Muscle layer of colon (tissue), 2 donors: Measurements from ENCODE around the gene CDK14.
"Not testable (repeated sequence)": the region's sequence is repeated elsewhere in the genome, so short reads cannot be mapped to it uniquely, and the experiment has no call there.

Source experiments
- H3K27ac ChIP-seq: one replicate; pipeline ENCODE4 v1.7.0; 2013; ENCODE audit warnings: low read depth, mild to moderate bottlenecking, low read length, moderate library complexity
- H3K27me3 ChIP-seq, 2 donors: one replicate each; pipeline ENCODE4 v1.7.0; 2013; ENCODE audit warnings: low read length in 2 of 2, mild to moderate bottlenecking in 2 of 2; ENCODE audit not compliant: insufficient read depth in 2 of 2, control insufficient read depth in 1 of 2
- H3K36me3 ChIP-seq: one replicate; pipeline ENCODE4 v1.7.0; 2013; ENCODE audit warnings: mild to moderate bottlenecking, low read length; ENCODE audit not compliant: insufficient read depth
- H3K4me1 ChIP-seq: one replicate; pipeline ENCODE4 v1.7.0; 2013; ENCODE audit warnings: mild to moderate bottlenecking, low read length; ENCODE audit not compliant: insufficient read depth
- H3K4me3 ChIP-seq, 2 donors: one replicate each; pipeline ENCODE4 v1.7.0; 2013; ENCODE audit warnings: low read length in 2 of 2, low read depth in 1 of 2, mild to moderate bottlenecking in 1 of 2, moderate library complexity in 1 of 2
- H3K9ac ChIP-seq: one replicate; pipeline ENCODE4 v1.7.0; 2013; ENCODE audit warnings: low read length
- H3K9me3 ChIP-seq: one replicate; pipeline ENCODE4 v1.7.0; 2013; ENCODE audit warnings: mild to moderate bottlenecking, low read length
- donor health status: abdominal sarcoma.
- donor health status: Adenocarcinoma of cecum.

CDK14 gene

GRCh38 chr7:90775383-90775965 is 179.4 kb downstream of the CDK14 start:
- H3K27me3 ChIP-seq = no peaks in the 10 kb centered on the region
- H3K4me1 ChIP-seq = peaks cover 22% of the 10 kb centered on the region
- no peak overlapping the region for H3K9ac ChIP-seq
- no peak overlapping the region for H3K27ac ChIP-seq
- H3K4me3 ChIP-seq = no peak overlapping the region
- H3K36me3 ChIP-seq = no peaks in the 10 kb centered on the region
- no peaks in the 10 kb centered on the region for H3K9me3 ChIP-seq

- H3K27ac ChIP-seq = no peak overlapping the region
- H3K4me1 ChIP-seq = peaks cover 22% of the 10 kb centered on the region
- no peak overlapping the region for H3K9ac ChIP-seq
- H3K36me3 ChIP-seq = no peaks in the 10 kb centered on the region
- no peaks in the 10 kb centered on the region for H3K27me3 ChIP-seq
- H3K9me3 ChIP-seq = no peaks in the 10 kb centered on the region
- no peak overlapping the region for H3K4me3 ChIP-seq
These were observed 180.9 kb downstream of the CDK14 start for GRCh38 chr7:90777041-90777440.

GRCh38 chr7:90777465-90777864 is 181.3 kb downstream of the CDK14 start:
- Histone ChIP-seq H3K27me3 (no peaks in the 10 kb centered on the region), H3K4me3 (no peak overlapping the region), H3K9ac (no peak overlapping the region), H3K36me3 (no peaks in the 10 kb centered on the region), H3K9me3 (no peaks in the 10 kb centered on the region), H3K4me1 (peaks cover 22% of the 10 kb centered on the region), H3K27ac (no peak overlapping the region)

- Histone ChIP-seq H3K9me3 (no peaks in the 10 kb centered on the region), H3K36me3 (no peaks in the 10 kb centered on the region), H3K4me3 (no peak overlapping the region), H3K9ac (no peak overlapping the region), H3K27ac (no peak overlapping the region), H3K4me1 (peaks cover 22% of the 10 kb centered on the region), H3K27me3 (no peaks in the 10 kb centered on the region)
These were observed 181.8 kb downstream of the CDK14 start for GRCh38 chr7:90777886-90778285.

- no peak overlapping the region for H3K27ac ChIP-seq
- no peaks in the 10 kb centered on the region for H3K4me1 ChIP-seq
- no peak overlapping the region for H3K4me3 ChIP-seq
- H3K9ac ChIP-seq = no peak overlapping the region
- no peaks in the 10 kb centered on the region for H3K9me3 ChIP-seq
- H3K27me3 ChIP-seq = no peaks in the 10 kb centered on the region
- H3K36me3 ChIP-seq = no peaks in the 10 kb centered on the region
These were observed 191.9 kb downstream of the CDK14 start for GRCh38 chr7:90788052-90788451.

GRCh38 chr7:90789736-90790306 is 193.7 kb downstream of the CDK14 start:
- H3K4me3 ChIP-seq = no peak overlapping the region
- H3K36me3 ChIP-seq = no peaks in the 10 kb centered on the region
- H3K27ac ChIP-seq = no peak overlapping the region
- H3K9me3 ChIP-seq = no peaks in the 10 kb centered on the region
- no peaks in the 10 kb centered on the region for H3K4me1 ChIP-seq
- no peaks in the 10 kb centered on the region for H3K27me3 ChIP-seq
- no peak overlapping the region for H3K9ac ChIP-seq

- H3K9ac ChIP-seq = no peak overlapping the region
- H3K4me3 ChIP-seq = no peak overlapping the region
- no peaks in the 10 kb centered on the region for H3K4me1 ChIP-seq
- H3K27ac ChIP-seq = no peak overlapping the region
- no peaks in the 10 kb centered on the region for H3K9me3 ChIP-seq
- H3K27me3 ChIP-seq = no peaks in the 10 kb centered on the region
- H3K36me3 ChIP-seq = no peaks in the 10 kb centered on the region
These were observed 195.5 kb downstream of the CDK14 start for GRCh38 chr7:90791596-90791995.

- Histone ChIP-seq H3K4me3 (no peak overlapping the region), H3K9me3 (no peaks in the 10 kb centered on the region), H3K4me1 (no peaks in the 10 kb centered on the region), H3K27ac (no peak overlapping the region), H3K36me3 (no peaks in the 10 kb centered on the region), H3K27me3 (no peaks in the 10 kb centered on the region), H3K9ac (no peak overlapping the region)
These were observed 196.2 kb downstream of the CDK14 start for GRCh38 chr7:90792301-90792700.

- H3K36me3 ChIP-seq, H3K9me3 ChIP-seq, H3K4me3 ChIP-seq, H3K27ac ChIP-seq, H3K9ac ChIP-seq, H3K27me3 ChIP-seq, H3K4me1 ChIP-seq: not testable (repeated sequence)
These were observed 198.1 kb downstream of the CDK14 start for GRCh38 chr7:90794234-90794633.

GRCh38 chr7:90797596-90797995 is 201.5 kb downstream of the CDK14 start:
- Histone ChIP-seq H3K9me3 (no peaks in the 10 kb centered on the region), H3K27me3 (no peaks in the 10 kb centered on the region), H3K4me1 (no peaks in the 10 kb centered on the region), H3K9ac (no peak overlapping the region), H3K36me3 (no peaks in the 10 kb centered on the region), H3K27ac (no peak overlapping the region), H3K4me3 (no peak overlapping the region)

- Histone ChIP-seq H3K27ac (no peak overlapping the region), H3K9me3 (no peaks in the 10 kb centered on the region), H3K9ac (no peak overlapping the region), H3K27me3 (no peaks in the 10 kb centered on the region), H3K36me3 (no peaks in the 10 kb centered on the region), H3K4me3 (no peak overlapping the region), H3K4me1 (no peaks in the 10 kb centered on the region)
These were observed 208.2 kb downstream of the CDK14 start for GRCh38 chr7:90804370-90804769.

GRCh38 chr7:90815552-90815951 is 219.4 kb downstream of the CDK14 start:
- H3K27ac ChIP-seq, H3K9ac ChIP-seq, H3K27me3 ChIP-seq, H3K36me3 ChIP-seq, H3K4me1 ChIP-seq, H3K9me3 ChIP-seq, H3K4me3 ChIP-seq: not testable (repeated sequence)
